ENCODE data around the gene BRPF1. TPM values are rescaled to one million over a fixed set of nuclear protein-coding genes. Genes with fewer than 3 reads are reported as not detected.
A peak's percentile ranks its signal among the peaks of the same experiment; 100 is the strongest.

BRPF1 gene
- total and polyA plus RNA-seq, 4 donors = 4.1 to 17.6 (median 11.6) TPM

DNA sequence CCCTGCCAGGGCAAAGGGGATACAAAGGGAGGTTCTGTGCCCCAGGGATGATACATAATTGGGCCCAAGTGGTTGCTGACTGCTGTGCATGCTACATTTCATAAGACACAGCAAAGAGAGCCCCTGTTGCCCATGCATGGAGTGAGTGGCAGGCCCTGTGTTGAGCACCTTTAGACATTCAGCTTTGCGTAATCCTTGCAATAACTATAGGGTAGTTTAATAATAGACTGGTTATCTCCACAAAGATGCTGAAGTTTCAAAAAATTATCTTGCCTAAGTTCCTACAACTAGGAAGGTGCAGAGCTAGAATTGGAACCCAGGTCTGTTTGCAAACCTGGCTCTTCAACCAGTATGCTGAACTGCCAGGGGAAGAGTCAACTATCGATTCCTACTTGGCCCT is 16.5 kb downstream of the BRPF1 start:
- no peak overlapping the region for H3K27ac ChIP-seq (ENCODE audit: low read depth in 1 of 2, low read length in 2 of 2)
- 98 to 100% methylated on average over 2 of the region's 2 CpGs for WGBS, 2 donors
- intact Hi-C loops (cut with DNase I) = no loop called here
- no peak for ATAC-seq (ENCODE audit: low FRiP score)
- H3K4me3 ChIP-seq (ENCODE audit: low read length in 2 of 2) = no peak overlapping the region
- DNase-seq = no peak
- no peaks in the 10 kb centered on the region for H3K27me3 ChIP-seq (ENCODE audit: control insufficient read depth in 1 of 2, insufficient read depth in 2 of 2, low read length in 1 of 2)
- peaks cover 4 to 11% of the 10 kb centered on the region in 2 donors for H3K36me3 ChIP-seq (ENCODE audit: control insufficient read depth in 1 of 2, insufficient read depth in 2 of 2, low read length in 1 of 2)
- no peaks in the 10 kb centered on the region for H3K9me3 ChIP-seq (ENCODE audit: control insufficient read depth, low read length)
- H3K4me1 ChIP-seq (ENCODE audit: control insufficient read depth in 1 of 2, insufficient read depth in 2 of 2, low read length in 2 of 2) = no peaks in the 10 kb centered on the region

DNA sequence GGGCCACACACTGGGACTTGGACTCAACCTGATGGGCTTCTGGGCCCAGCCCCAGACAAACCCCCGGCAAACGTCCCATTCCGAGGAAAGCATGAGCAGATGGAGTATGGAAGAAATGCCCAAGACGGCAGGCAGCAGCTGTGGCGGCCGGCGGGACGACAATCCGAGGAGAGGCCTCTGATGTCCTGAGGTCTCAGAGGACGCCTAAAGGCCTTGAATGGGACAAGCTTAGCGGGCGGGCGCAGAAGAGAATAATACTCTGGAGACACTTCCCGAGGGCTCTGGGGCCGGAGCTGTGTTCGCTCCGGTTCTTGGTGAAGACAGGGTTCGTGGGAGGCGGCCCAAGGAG is 17.7 kb downstream of the BRPF1 start:
- no peak for ATAC-seq (ENCODE audit: low FRiP score)
- Histone ChIP-seq H3K9me3 (ENCODE audit: control insufficient read depth, low read length) (no peaks in the 10 kb centered on the region), H3K36me3 (ENCODE audit: control insufficient read depth in 1 of 2, insufficient read depth in 2 of 2, low read length in 1 of 2) (peaks cover 0 to 7% of the 10 kb centered on the region in 2 donors), H3K4me3 (ENCODE audit: low read length in 2 of 2) (peak overlapping the region; percentile 19 to 32), H3K27me3 (ENCODE audit: control insufficient read depth in 1 of 2, insufficient read depth in 2 of 2, low read length in 1 of 2) (no peaks in the 10 kb centered on the region), H3K4me1 (ENCODE audit: control insufficient read depth in 1 of 2, insufficient read depth in 2 of 2, low read length in 2 of 2) (no peaks in the 10 kb centered on the region), H3K27ac (ENCODE audit: low read depth in 1 of 2, low read length in 2 of 2) (peak overlapping the region; percentile 12 to 74)
- intact Hi-C loops (cut with DNase I) = loop anchor here in 1 of 2 donors (1.0 kb wide), 1 partner anchor 18 kb away; the partner anchor contains the start of gene BRPF1
- 0 to 1% methylated on average over 19 of the region's 19 CpGs for WGBS, 2 donors
- DNase-seq = no peak

DNA sequence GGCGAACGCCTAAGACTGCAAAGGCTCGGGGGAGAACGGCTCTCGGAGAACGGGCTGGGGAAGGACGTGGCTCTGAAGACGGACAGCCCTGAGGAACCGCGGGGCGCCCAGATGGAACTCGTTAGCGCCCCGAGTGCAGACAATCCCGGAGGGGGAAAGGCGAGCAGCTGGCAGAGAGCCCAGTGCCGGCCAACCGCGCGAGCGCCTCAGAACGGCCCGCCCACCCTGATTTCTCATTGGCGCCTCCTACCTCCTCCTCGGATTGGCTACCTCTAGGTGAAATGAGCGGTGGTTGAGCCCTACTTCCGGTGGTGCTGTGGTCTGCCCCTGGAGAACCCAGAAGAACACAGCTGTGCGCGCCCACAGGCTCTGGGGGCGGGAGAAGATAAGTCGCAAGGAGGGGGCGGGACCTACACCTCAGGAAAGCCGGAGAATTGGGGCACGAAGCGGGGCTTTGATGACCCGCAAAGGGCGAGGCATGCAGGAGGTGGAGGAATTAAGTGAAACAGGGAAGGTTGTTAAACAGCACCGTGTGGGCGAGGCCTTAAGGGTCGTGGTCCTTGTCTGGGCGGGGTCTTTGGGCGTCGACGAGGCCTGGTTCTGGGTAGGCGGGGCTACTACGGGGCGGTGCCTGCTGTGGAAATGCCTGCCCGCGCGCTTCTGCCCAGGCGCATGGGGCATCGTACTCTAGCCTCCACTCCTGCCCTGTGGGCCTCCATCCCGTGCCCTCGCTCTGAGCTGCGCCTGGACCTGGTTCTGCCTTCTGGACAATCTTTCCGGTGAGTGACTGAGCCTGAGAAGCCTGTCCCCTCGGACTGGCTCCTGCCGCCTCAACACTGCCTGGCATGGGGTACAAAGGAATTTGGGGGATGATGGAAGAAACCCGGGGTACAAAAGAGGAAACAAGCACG is 18.4 kb downstream of the BRPF1 start, which contains the start of gene OGG1:
Gene OGG1 (plus strand): TSS at position 308 of the 911 bp plus-strand sequence. CDS start 335 bp downstream, at position 643.
- Histone ChIP-seq H3K27me3 (ENCODE audit: control insufficient read depth in 1 of 2, insufficient read depth in 2 of 2, low read length in 1 of 2) (no peaks in the 10 kb centered on the region), H3K27ac (ENCODE audit: low read depth in 1 of 2, low read length in 2 of 2) (peak within 1 kb of the TSS; percentile 12 to 74), H3K4me1 (ENCODE audit: control insufficient read depth in 1 of 2, insufficient read depth in 2 of 2, low read length in 2 of 2) (no peaks in the 10 kb centered on the region), H3K36me3 (ENCODE audit: control insufficient read depth in 1 of 2, insufficient read depth in 2 of 2, low read length in 1 of 2) (peaks cover 0 to 4% of the 10 kb centered on the region in 2 donors), H3K4me3 (ENCODE audit: low read length in 2 of 2) (peak within 1 kb of the TSS; percentile 24 to 32), H3K9me3 (ENCODE audit: control insufficient read depth, low read length) (no peaks in the 10 kb centered on the region)
- intact Hi-C loops (cut with DNase I) = loop anchor here (1.0 to 5.0 kb wide), 2 partner anchors 19 to 42 kb away; partner anchors contain the start of genes ARPC4 (in 2 of the 2), TADA3 (in 2 of the 2) and BRPF1 (in 1 of the 2)
- WGBS, 2 donors = 0 to 1% methylated on average over 54 to 60 of the region's 60 CpGs
- ATAC-seq (ENCODE audit: low FRiP score) = peak; percentile 98
- peak; percentile 99 for DNase-seq

DNA sequence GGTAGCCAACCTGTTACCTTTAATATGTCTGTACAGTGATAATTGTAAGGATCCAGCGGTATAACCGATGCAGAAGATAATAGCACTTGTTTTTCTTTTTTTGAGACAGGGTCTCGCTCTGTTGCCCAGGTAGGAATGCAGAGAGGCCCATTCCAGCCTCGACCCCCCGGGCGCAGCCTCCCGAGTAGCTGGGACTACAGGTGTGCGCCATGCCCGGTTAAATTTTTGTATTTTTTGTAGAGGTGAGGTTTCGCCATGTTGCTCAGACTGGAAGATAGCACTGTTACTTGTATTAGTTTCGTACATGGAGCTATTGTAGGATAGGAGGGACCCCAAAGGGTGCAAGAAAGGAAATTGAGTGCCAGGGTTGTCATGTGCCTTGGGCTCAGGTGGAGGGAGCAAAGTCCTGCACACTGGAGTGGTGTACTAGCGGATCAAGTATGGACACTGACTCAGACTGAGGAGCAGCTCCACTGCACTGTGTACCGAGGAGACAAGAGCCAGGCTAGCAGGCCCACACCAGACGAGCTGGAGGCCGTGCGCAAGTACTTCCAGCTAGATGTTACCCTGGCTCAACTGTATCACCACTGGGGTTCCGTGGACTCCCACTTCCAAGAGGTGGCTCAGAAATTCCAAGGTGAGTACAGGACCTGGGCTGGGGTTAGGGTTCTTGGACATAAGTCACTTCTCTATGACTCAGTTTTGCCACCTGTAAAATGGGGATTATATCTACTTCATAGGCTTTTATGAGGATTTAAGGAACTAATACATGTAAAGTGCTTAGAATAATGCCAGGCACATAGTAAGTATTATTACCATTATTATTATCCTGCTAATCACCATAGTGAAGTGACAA is 19.2 kb downstream of the BRPF1 start:
- WGBS, 2 donors = 27 to 31% methylated on average over 17 of the region's 17 CpGs
- Histone ChIP-seq H3K4me3 (ENCODE audit: low read length in 2 of 2) (peak overlapping the region; percentile 24 to 29), H3K27me3 (ENCODE audit: control insufficient read depth in 1 of 2, insufficient read depth in 2 of 2, low read length in 1 of 2) (no peaks in the 10 kb centered on the region), H3K36me3 (ENCODE audit: control insufficient read depth in 1 of 2, insufficient read depth in 2 of 2, low read length in 1 of 2) (no peaks in the 10 kb centered on the region), H3K9me3 (ENCODE audit: control insufficient read depth, low read length) (no peaks in the 10 kb centered on the region), H3K27ac (ENCODE audit: low read depth in 1 of 2, low read length in 2 of 2) (no peak overlapping the region), H3K4me1 (ENCODE audit: control insufficient read depth in 1 of 2, insufficient read depth in 2 of 2, low read length in 2 of 2) (no peaks in the 10 kb centered on the region)
- ATAC-seq (ENCODE audit: low FRiP score) (no peak), DNase-seq (no peak)
- intact Hi-C loops (cut with DNase I) = loop anchor here (5.0 kb wide), 1 partner anchor 42 kb away; the partner anchor contains the start of genes ARPC4 (in 2 of the 2) and TADA3 (in 2 of the 2)

DNA sequence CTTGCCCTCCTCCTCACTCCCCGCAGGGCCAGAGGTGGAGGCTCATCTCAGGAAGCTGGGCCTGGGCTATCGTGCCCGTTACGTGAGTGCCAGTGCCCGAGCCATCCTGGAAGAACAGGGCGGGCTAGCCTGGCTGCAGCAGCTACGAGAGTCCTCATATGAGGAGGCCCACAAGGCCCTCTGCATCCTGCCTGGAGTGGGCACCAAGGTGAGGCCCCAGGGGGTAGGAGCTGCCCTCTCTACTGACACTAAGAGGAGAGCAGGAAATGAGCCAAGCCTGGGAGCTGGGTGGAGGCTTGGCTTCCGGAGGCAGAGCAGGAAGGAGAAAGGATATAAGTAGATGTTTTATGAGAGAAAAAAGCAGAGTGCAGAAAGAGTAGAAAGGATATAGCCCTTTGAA is 23.1 kb downstream of the BRPF1 start:
- H3K4me1 ChIP-seq (ENCODE audit: control insufficient read depth in 1 of 2, insufficient read depth in 2 of 2, low read length in 2 of 2) = no peaks in the 10 kb centered on the region
- WGBS, 2 donors = 74 to 76% methylated on average over 8 of the region's 8 CpGs
- peaks cover 0 to 7% of the 10 kb centered on the region in 2 donors for H3K36me3 ChIP-seq (ENCODE audit: control insufficient read depth in 1 of 2, insufficient read depth in 2 of 2, low read length in 1 of 2)
- H3K27ac ChIP-seq (ENCODE audit: low read depth in 1 of 2, low read length in 2 of 2) = no peak overlapping the region
- ATAC-seq (ENCODE audit: low FRiP score) (no peak), DNase-seq (no peak)
- H3K27me3 ChIP-seq (ENCODE audit: control insufficient read depth in 1 of 2, insufficient read depth in 2 of 2, low read length in 1 of 2) = no peaks in the 10 kb centered on the region
- H3K4me3 ChIP-seq (ENCODE audit: low read length in 2 of 2) = no peak overlapping the region
- H3K9me3 ChIP-seq (ENCODE audit: control insufficient read depth, low read length) = no peaks in the 10 kb centered on the region
- intact Hi-C loops (cut with DNase I) = loop anchor here (5.0 kb wide), 1 partner anchor 38 kb away; the partner anchor contains the start of genes ARPC4 (in 2 of the 2) and TADA3 (in 2 of the 2)

DNA sequence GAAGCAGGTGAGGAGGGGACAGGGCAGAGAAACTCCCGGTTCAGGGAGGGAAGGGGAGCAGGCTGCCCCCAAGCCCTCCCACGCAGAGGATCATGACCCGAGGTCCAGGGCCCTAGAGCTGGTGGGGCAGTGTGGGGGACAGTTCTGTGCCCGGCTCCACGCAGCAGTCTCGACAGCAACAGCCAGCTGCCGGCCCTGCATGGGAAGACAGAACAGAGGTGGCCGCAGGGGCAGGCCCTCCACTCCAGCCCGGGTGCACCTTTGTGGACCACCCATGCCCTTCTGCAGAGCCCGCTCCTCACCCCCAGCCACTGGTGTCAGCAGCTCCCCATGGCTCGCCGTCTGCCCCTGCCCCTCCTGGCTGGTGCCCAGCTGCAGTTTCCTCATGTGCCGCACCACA is 25.9 kb downstream of the BRPF1 start:
- Histone ChIP-seq H3K9me3 (ENCODE audit: control insufficient read depth, low read length) (no peaks in the 10 kb centered on the region), H3K36me3 (ENCODE audit: control insufficient read depth in 1 of 2, insufficient read depth in 2 of 2, low read length in 1 of 2) (peaks cover 0 to 7% of the 10 kb centered on the region in 2 donors), H3K4me3 (ENCODE audit: low read length in 2 of 2) (no peak overlapping the region), H3K27me3 (ENCODE audit: control insufficient read depth in 1 of 2, insufficient read depth in 2 of 2, low read length in 1 of 2) (no peaks in the 10 kb centered on the region), H3K27ac (ENCODE audit: low read depth in 1 of 2, low read length in 2 of 2) (no peak overlapping the region), H3K4me1 (ENCODE audit: control insufficient read depth in 1 of 2, insufficient read depth in 2 of 2, low read length in 2 of 2) (no peaks in the 10 kb centered on the region)
- ATAC-seq (ENCODE audit: low FRiP score) (no peak), DNase-seq (no peak)
- intact Hi-C loops (cut with DNase I) = no loop called here
- 81 to 86% methylated on average over 13 of the region's 13 CpGs for WGBS, 2 donors

DNA sequence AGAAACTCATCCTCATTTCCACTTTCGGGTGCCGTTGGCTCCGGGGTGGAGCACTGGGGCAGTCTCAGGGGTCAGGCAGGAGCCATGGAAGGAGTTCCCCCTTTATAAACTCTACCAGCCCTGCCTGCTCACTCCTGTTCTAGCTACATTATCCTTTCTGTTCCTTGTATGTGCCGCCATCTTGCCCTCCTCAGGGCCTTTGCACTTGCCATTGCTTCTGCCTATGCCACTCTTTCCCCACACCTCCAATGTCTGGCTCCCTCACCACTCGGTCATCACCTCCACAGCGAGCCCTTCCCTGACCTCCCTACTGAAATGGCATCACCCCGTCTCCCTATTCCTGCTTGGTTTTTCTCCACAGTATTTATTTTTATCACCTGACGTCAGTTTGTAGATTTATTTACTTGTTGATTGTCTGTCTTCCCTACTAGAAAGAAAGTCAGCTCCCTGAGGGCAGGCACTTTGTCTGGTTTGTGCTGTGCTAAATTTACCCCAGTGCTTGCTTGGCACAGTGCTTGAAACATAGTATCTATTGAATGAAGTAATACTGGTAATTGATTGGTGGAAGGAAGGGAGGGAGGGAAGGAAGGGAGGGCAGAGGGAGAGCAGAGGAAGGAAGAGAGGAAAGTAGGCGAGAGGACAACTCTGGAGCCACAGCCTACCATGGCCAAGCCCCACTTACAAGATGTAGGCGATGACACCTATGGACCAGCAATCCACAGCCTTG is 29.4 kb downstream of the BRPF1 start:
- Histone ChIP-seq H3K4me1 (ENCODE audit: control insufficient read depth in 1 of 2, insufficient read depth in 2 of 2, low read length in 2 of 2) (no peaks in the 10 kb centered on the region), H3K27ac (ENCODE audit: low read depth in 1 of 2, low read length in 2 of 2) (no peak overlapping the region), H3K27me3 (ENCODE audit: control insufficient read depth in 1 of 2, insufficient read depth in 2 of 2, low read length in 1 of 2) (no peaks in the 10 kb centered on the region), H3K36me3 (ENCODE audit: control insufficient read depth in 1 of 2, insufficient read depth in 2 of 2, low read length in 1 of 2) (peaks cover 0 to 8% of the 10 kb centered on the region in 2 donors), H3K9me3 (ENCODE audit: control insufficient read depth, low read length) (no peaks in the 10 kb centered on the region), H3K4me3 (ENCODE audit: low read length in 2 of 2) (no peak overlapping the region)
- no peak for DNase-seq
- whole genome bisulfite sequencing, 2 donors = 96% methylated on average over 10 of the region's 10 CpGs
- intact Hi-C loops (cut with DNase I) = no loop called here
- no peak for ATAC-seq (ENCODE audit: low FRiP score)

DNA sequence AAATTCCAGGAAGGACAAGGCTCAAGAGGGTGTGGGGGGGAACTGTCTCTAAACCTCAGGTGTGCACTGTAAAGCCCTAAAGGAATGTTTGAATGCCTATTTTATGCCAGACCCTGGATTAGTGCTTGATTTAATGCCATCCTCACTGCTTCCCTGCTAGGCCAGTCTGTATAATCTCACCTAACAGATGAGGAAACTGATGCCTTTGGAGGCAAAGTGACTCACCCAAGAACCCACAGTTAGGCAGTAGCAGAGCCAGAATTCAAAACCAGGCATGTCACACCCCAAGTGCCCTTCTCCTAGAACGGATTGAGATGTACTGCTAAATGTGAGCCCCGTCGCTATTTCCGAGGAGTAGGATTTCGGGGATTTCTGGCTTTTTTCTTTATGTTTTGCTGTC is 30.4 kb downstream of the BRPF1 start:
- DNase-seq (no peak), ATAC-seq (ENCODE audit: low FRiP score) (no peak)
- 94 to 96% methylated on average over 5 of the region's 5 CpGs for WGBS, 2 donors
- Histone ChIP-seq H3K27ac (ENCODE audit: low read depth in 1 of 2, low read length in 2 of 2) (no peak overlapping the region), H3K4me1 (ENCODE audit: control insufficient read depth in 1 of 2, insufficient read depth in 2 of 2, low read length in 2 of 2) (no peaks in the 10 kb centered on the region), H3K36me3 (ENCODE audit: control insufficient read depth in 1 of 2, insufficient read depth in 2 of 2, low read length in 1 of 2) (peaks cover 0 to 6% of the 10 kb centered on the region in 2 donors), H3K9me3 (ENCODE audit: control insufficient read depth, low read length) (no peaks in the 10 kb centered on the region), H3K4me3 (ENCODE audit: low read length in 2 of 2) (no peak overlapping the region), H3K27me3 (ENCODE audit: control insufficient read depth in 1 of 2, insufficient read depth in 2 of 2, low read length in 1 of 2) (no peaks in the 10 kb centered on the region)
- intact Hi-C loops (cut with DNase I) = no loop called here
